Stimulated activated CD4-positive, alpha-beta T cell treated with anti-CD3 and anti-CD28 coated beads, Interleukin-15, amount 100 ng/mL, for 48 hours (primary cell): ENCODE data around the gene ELFN1.

Source experiments
- DNase-seq, 2 donors: peaks; one replicate each; pipeline ENCODE4 v3.0.0-alpha.2; 2020; ENCODE audit warnings: low read depth in 2 of 2

Gene ELFN1

GRCh38 chr7:1663857-1664651, 6.0 kb upstream of the ELFN1 start:
- no peak for DNase-seq

GRCh38 chr7:1664711-1665548, 5.1 kb upstream of the ELFN1 start:
- DNase-seq = peak in 1 of 2 donors; percentile 30

DNA sequence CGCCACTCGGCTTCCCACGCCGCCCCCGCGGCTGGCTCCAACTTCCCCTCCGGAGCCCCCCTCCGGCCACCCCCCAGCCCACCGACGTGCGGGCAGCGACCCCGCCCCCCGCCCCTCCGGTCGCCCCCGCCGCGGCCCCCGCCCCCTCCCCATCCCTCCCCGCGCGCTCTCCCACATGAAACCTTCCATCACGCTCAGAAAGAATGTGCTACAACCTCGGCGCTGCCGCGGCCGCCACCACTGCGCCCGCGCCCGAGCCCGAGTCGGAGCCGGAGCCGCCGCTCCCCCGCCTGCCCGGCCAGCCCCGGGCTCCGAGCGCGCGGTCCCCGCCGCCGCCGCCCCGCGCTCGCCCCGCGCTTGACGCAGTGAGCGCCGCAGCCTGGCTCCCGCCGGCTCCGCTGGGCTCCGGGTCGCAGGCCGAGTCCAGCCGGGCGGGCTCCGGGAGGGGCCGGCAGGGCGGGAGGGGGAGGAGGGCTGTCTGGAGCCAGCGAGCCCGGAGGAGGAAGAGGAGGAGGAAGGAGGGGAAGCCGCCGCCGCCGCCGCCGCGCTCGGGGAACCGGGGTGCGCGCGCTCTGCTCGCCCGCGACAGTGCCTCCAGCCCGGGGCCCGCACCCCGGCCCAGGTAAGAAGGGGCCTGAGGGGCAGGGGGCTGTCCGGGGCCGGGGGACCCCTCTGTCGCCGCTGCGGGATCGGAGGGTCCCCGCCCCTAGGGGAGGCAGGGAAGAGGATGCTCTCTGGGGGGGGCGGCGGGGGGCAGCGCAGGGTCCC, 4.3 kb upstream of the ELFN1 start:
- DNase-seq = no peak

DNA sequence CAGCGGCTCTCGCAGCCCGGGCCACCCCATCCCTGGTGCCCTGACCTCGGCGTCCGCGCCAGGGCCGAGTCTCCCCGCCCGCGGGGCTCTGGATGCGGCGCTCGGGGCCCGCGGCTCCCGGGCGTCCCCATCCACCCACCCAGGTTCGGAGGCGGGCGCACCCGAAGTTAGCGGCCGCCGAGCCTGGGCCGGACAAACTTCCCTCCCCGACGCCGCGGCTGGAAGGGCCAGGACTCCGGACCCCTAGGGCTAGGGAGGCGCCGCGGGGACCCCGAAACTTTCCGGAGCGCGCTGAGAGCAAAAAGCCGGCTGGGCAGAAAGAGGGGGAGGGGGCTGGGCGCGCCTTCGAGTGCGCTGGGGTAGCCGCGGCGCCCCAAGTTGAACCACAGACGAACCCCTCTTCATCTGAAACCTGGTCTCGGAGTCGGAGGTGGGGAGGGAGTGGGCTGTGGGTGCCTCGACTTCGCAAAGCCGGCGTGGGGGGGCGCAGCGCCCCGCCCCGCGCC, 3.7 kb upstream of the ELFN1 start:
- DNase-seq = no peak

- no peak for DNase-seq
Measured at GRCh38 chr7:1666823-1667565, 3.1 kb upstream of the ELFN1 start.

DNA sequence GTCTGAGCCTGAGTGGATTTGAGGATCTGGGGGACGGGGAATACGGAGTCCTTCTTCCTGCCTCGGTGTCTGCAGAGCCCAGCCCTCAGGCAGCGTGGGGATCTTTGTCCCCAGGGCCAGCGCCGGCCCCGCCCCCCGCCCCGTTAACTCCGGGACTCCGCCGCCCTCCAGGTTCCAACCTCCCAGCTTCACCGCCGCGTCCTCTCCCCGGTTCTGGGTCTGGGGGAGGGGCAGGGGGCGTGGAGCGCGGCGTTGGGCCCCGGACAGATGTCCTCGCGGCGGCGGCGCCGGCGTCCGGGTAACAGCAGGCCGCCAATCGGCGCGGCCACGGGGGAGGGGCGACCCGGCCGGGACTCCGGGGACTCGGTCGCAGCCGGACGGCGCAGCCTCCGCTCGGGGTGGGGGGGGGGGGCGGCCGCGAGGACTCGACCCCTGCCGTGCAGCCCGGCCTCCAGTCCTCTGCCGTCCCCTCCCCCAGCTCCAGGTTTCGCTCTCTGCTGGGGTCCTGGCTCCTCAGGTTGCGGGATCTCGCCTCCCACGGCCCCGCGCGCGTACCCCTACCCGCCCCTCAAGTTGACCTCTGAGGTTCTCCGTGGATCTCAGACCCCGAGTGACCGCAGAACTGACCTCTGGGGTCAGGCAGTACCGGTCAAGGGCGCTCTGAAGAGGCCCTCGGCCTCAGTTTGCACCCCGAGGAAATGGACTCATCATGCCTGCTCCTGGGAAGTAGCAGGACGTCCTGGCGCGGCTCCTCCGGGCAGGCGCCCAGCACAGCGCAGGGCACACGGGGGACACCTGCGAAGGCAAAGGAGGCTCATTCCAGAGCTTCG, 2.3 kb upstream of the ELFN1 start:
- DNase-seq = no peak

DNA sequence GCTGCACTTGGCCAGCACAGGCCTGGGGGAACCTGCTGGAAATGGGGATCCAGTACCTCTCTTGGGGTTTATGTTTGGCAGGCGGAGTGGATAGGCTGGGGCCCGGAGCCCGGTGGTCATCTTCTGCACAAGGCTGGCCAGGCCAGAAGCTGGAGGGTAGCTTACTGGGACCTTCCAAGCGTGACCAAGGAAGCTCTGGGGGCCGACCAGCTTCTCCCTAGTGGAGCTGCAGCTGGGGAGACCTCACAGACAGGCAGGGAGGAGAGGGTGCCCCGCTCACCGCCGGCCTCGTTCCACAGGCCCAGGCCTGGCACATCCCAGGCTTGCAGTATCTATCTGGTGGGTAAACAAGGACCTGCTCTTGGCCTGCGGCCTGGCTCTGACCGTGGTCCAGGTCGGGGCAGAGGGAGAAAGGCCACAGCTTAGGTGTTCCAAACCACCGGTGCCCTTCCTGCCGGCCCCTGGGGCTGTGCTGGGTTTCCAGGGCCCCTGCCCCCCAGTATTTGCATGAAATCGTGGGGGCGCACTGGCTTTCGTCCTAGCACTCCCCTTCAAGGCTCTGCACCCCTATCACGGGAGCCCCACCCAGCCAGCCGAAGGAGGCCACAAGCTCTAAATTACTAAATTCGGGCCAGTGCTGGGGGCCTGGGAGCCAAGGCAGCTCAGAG, 1.5 kb upstream of the ELFN1 start:
- no peak for DNase-seq

DNA sequence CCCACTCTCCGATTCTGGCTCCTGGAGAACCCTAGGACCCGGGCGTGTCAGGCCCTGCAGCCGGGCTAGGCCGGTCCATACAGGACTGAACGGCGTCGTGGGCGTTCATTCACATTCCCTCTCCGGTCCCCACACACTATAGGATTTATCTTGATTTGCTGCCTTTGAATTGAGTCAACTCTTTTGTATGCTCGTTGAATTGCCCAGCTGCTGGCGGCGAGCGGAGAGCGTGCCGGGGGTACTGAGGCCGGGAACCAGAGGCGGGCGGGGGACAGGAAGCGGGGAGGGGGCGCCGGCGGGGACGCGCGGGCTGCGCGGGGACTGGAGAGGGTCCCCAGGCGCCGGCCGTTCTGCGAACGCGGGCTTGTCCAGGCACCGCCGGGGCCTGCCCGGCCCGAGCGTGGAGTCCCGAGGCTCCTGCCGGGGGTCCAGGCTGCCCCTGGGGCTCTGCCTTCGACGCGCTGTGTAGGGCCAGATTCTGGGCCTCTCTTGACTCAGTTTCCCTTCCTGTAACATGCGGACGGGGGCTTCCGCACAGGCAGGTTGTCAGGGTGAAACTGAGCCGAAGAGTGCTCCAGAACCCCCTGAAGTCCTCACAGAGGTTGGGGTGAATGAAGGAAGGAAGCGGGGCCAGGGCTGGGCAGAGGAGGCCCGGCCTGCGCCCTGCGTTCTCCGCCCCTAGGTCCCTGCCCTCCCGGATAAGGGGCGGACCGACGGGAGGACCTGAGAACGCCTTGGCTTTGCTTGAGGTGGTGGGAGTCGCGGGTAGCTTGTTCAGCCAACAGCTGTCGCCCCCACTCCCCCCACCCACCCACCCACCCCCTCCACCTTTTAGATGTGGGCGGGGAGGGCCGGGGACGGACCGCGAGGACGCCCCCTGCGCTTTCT, 769 bp upstream of the ELFN1 start:
- no peak for DNase-seq

- no peak for DNase-seq
Measured at GRCh38 chr7:1670894-1671593, 967 bp downstream of the ELFN1 start.

DNA sequence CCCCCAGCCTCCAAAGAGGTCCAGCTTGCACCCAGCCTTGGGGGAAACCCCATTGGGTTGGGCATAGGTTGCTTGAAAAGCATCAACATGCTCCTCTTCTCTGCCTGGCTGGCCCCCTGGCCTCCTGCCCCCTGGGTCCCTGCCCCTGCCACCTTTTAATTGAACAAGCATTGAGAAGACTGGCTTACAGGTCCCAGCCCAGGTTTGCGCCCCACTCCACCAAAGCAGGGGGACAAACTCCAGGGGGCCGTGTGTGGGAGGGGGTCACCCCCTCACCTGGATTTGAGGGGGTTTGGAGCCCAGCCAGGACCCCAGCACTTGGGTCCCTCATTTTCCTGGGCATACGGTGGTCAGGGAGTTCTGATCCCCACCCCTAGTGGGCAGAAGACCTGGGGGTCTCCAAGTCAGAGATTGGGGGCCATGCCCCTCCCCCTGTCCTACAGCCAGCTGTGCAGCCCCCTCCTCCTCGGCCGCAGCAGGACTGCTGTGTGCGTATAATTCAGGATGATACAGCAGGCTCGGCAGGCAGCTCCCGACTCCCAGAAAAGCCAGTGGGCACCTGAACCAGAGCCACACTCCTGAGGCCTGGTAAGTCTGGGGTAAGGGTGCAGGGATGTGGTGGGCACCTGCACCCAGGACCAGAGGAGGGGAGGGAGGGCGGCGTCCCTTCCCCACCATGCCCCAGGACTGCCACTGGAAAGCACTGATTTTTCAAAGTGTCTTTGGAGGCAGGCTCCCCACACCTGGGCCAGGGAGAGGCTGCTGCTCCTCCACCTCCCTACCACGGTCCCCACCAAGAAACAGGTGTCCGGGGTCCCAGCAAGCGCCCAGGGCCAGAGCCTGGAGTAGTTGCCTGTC, 1.7 kb downstream of the ELFN1 start:
- no peak for DNase-seq

DNA sequence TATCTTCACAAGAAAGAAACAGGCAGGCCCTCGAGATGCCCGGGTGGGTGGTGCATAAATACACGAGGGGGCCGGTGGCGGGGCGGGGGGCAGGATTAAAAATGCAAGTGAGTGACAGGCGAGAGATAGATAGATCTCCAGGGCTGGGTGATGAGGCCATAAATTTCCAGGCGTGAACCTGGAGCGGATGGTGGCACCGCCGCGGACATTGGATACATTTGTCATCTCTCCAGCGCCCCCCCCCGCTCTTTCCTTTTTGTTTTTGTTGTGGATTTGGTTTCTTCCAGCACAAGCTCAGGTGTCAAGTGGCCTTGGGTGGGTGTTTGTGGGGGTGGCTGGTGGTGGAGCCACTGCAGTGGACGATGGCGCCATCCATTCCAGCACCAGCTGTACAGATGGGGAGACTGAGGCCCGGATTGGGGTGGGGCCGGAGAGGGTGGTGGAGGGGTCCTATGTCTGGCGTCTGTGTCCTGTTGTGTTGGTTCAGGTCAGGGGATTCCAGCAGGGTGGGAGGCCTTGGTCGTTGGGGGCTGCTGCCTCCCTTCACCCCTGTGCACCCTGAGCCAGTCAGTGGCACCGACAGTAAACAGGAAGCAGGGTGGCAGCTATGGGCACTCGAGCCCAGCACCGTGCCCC, 2.9 kb downstream of the ELFN1 start:
- DNase-seq = no peak

DNA sequence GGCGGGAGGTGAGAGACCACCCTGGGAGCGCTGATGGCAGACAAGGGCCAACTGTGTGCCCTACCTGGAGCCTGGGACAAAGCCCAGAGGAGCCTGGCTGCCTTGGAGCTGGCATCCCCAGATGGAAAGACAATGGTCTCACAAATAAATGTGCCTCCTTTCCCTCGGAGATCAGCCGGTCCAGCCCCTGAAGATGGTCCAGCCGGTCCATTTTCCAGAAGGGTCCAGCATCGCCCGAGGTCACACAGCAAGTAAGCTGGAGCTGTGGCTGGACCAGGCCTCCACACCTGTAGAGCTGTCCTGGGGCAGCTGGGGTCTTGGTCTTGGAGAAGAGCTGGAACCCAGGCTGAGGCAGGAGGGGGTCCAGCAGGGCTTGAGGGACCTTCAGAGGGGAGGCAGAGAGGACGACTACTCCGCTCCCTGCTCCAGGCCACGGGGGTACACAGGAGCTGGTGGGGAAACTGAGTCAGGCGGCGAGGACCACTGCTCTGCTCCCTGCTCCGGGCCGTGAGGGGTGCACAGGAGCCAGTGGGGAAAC, 3.6 kb downstream of the ELFN1 start:
- no peak for DNase-seq

GRCh38 chr7:1674161-1675035, 4.3 kb downstream of the ELFN1 start:
- no peak for DNase-seq

DNA sequence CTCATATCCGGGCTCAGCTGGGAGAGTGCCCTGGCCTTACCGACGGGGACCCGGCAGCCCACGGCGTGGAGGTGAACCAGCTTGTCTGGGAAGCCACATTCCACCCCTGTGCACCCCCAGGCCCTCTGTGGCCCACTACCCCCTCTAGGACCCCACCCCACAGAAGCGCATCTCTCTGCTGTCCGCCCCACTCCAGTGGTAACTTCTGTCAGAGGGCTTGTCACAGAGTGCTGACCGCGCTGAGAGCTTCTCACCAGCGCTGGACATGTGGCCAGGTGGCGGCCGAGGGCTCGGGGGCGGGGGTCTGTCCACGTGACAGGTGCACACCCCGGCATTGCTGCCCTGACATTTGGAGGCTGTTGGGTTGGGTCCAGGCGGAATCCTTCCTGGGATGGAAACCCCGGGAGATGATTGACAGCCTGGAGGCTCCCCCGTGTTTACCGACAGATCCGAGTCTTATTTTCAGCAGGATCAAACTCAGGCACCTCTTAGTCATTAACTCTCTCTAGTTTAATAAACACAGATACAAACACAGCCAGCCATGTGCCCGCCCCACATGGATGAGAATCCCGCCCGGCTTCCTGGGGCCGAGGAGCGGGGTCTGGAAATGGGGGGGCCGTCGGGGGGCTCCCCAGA, 5.1 kb downstream of the ELFN1 start:
- DNase-seq = no peak
